22Rv1 (cell line): ENCODE measurements around the gene JTB.

Experiments
- CTCF ChIP-seq: fragments of 450-650 bp; IDR thresholded peaks from 2 replicates; pipeline ENCODE4 v1.5.1; 2017; ENCODE audit warnings: mild to moderate bottlenecking
- ZFX ChIP-seq: fragments of 450-650 bp; IDR thresholded peaks from 2 replicates; pipeline ENCODE4 v1.6.1; 2017; ENCODE audit warnings: antibody characterized with exemption, borderline replicate concordance

- no peak for TF ChIP-seq CTCF
- TF ChIP-seq ZFX: no peak
These were observed 36.7 kb downstream of the JTB start for GRCh38 chr1:153940756-153941155.
